ENCODE measurements around the gene CNN2. TPM values are rescaled to one million over a fixed set of nuclear protein-coding genes. Genes with fewer than 3 reads are reported as not detected.
A peak's percentile ranks its signal among the peaks of the same experiment; 100 is the strongest.
"Not testable (repeated sequence)": the region's sequence is repeated elsewhere in the genome, so short reads cannot be mapped to it uniquely, and the experiment has no call there.

Gene CNN2
- polyA plus RNA-seq, 1 donor from 2014 or later, result 42.8 TPM

DNA sequence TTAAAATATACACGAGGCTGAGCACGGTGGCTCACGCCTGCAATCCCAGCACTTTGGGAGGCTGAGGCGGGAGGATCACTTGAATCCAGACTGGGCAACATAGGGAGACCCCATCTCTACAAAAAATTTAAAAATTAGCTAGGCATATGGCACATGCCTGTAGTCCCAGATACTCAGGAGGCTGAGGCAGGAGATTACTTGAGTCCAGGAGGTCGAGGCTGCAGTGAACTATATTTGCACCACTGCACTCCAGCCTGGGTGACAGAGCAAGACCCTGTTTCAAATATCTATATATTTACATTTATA lies 2.6 kb upstream of the CNN2 start:
- H3F3A ChIP-seq (ENCODE audit: insufficient read depth, low read length, poor library complexity, severe bottlenecking); H3K27me3 ChIP-seq (ENCODE audit: insufficient read depth, low read depth, low read length); H4K20me1 ChIP-seq (ENCODE audit: insufficient read depth); H3K36me3 ChIP-seq (ENCODE audit: insufficient read depth, low read length); H3K27ac ChIP-seq (ENCODE audit: low read length); H3K9me2 ChIP-seq (ENCODE audit: insufficient read depth, low read length); H3K4me2 ChIP-seq (ENCODE audit: low read length); H3K9ac ChIP-seq (ENCODE audit: low read length); H3K9me3 ChIP-seq (ENCODE audit: low read length); H3K4me3 ChIP-seq (ENCODE audit: low read length); H2AFZ ChIP-seq (ENCODE audit: low read depth, low read length): not testable (repeated sequence)
- peaks cover 40% of the 10 kb centered on the region for H3K79me2 ChIP-seq (replicated peaks; ENCODE audit: insufficient read depth, low read length)

DNA sequence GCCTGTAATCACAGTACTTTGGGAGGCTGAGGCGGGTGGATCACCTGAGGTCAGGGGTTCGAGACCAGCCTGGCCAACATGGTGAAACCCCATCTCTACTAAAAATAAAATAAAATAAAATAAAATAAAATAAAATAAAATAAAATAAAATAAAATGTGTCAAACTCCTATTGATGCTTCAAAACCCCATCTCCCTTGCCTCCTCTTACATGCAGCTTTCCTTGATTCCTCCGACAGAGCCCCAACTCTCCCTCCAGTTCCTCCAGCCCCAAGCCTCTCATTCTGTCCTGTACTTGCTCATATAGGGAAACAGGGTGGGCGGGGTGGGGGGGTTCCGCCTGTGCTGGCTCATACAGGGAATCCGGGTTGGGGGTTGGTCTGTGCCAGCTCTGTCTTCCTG lies 1.3 kb upstream of the CNN2 start:
- not testable (repeated sequence) for H3K36me3 ChIP-seq (ENCODE audit: insufficient read depth, low read length); H4K20me1 ChIP-seq (ENCODE audit: insufficient read depth); H2AFZ ChIP-seq (ENCODE audit: low read depth, low read length); H3K9ac ChIP-seq (ENCODE audit: low read length); H3K4me2 ChIP-seq (ENCODE audit: low read length); H3K27ac ChIP-seq (ENCODE audit: low read length); H3K4me3 ChIP-seq (ENCODE audit: low read length); H3K27me3 ChIP-seq (ENCODE audit: insufficient read depth, low read depth, low read length); H3K9me3 ChIP-seq (ENCODE audit: low read length); H3F3A ChIP-seq (ENCODE audit: insufficient read depth, low read length, poor library complexity, severe bottlenecking); H3K9me2 ChIP-seq (ENCODE audit: insufficient read depth, low read length)
- H3K79me2 ChIP-seq (replicated peaks; ENCODE audit: insufficient read depth, low read length), result peaks cover 27% of the 10 kb centered on the region

DNA sequence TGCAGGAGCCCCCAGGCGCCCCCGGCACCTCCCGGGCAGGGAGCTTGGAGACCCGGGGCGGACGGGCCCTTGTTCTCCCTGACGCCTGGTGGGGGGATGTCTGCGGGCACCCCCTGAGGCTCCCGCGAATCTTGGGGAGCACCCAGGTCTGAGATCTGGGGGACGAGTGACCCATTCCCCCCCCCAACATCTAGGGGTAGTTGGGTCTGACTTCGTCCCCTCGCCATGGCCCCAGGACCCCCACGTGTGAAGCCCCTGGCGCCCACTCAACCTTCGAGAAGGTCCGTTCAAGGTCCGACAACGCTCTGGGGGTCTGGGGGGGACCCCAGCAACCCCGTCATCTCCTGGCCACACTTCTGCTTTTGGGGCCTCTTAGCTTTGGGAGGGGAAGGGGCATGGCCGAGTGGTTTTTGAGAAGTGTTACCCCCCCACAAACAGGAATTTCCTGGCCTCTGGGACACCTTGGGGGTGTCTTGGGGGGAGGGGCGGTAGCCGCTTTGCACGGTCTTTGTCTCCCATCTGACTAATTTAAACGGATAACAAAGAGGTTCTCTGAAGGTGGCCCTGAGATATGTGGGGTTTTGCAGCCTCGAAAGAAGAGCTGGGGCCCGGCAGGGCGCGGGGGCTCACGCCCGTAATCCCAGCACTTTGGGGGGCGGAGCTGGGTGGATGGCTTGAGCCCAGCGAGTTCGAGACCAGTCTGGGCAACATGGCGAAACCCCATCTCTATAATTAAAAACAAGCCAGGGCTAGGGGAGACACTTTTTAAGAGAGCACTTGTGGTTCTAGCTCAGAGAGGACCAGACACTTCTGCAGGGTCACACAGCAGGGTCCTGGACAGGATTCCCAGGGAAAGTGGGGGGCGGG lies 608 bp downstream of the CNN2 start:
- no peaks in the 10 kb centered on the region for H3F3A ChIP-seq (ENCODE audit: insufficient read depth, low read length, poor library complexity, severe bottlenecking)
- no peak overlapping the region for H2AFZ ChIP-seq (ENCODE audit: low read depth, low read length)
- peak overlapping the region; percentile 35 for H3K4me2 ChIP-seq (ENCODE audit: low read length)
- peak overlapping the region; percentile 85 for H3K4me3 ChIP-seq (ENCODE audit: low read length)
- no peaks in the 10 kb centered on the region for H4K20me1 ChIP-seq (ENCODE audit: insufficient read depth)
- H3K27ac ChIP-seq (ENCODE audit: low read length), result peak overlapping the region; percentile 59
- no peaks in the 10 kb centered on the region for H3K36me3 ChIP-seq (ENCODE audit: insufficient read depth, low read length)
- H3K9me2 ChIP-seq (ENCODE audit: insufficient read depth, low read length), result no peaks in the 10 kb centered on the region
- H3K9ac ChIP-seq (ENCODE audit: low read length), result peak overlapping the region; percentile 91
- H3K9me3 ChIP-seq (ENCODE audit: low read length), result no peaks in the 10 kb centered on the region
- H3K79me2 ChIP-seq (replicated peaks; ENCODE audit: insufficient read depth, low read length), result peaks cover 19% of the 10 kb centered on the region
- peaks cover 5% of the 10 kb centered on the region for H3K27me3 ChIP-seq (ENCODE audit: insufficient read depth, low read depth, low read length)
- TF ChIP-seq, protein P1, sequence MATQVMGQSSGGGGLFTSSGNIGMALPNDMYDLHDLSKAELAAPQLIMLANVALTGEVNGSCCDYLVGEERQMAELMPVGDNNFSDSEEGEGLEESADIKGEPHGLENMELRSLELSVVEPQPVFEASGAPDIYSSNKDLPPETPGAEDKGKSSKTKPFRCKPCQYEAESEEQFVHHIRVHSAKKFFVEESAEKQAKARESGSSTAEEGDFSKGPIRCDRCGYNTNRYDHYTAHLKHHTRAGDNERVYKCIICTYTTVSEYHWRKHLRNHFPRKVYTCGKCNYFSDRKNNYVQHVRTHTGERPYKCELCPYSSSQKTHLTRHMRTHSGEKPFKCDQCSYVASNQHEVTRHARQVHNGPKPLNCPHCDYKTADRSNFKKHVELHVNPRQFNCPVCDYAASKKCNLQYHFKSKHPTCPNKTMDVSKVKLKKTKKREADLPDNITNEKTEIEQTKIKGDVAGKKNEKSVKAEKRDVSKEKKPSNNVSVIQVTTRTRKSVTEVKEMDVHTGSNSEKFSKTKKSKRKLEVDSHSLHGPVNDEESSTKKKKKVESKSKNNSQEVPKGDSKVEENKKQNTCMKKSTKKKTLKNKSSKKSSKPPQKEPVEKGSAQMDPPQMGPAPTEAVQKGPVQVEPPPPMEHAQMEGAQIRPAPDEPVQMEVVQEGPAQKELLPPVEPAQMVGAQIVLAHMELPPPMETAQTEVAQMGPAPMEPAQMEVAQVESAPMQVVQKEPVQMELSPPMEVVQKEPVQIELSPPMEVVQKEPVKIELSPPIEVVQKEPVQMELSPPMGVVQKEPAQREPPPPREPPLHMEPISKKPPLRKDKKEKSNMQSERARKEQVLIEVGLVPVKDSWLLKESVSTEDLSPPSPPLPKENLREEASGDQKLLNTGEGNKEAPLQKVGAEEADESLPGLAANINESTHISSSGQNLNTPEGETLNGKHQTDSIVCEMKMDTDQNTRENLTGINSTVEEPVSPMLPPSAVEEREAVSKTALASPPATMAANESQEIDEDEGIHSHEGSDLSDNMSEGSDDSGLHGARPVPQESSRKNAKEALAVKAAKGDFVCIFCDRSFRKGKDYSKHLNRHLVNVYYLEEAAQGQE (IDR thresholded peaks at IDR 0.05; ENCODE audit: borderline replicate concordance), result no peak
- TF ChIP-seq POLR2AphosphoS5 (IDR thresholded peaks at IDR 0.05) (no peak), MXI1 (conservative IDR thresholded peaks at IDR 0.05; ENCODE audit: poor library complexity, severe bottlenecking) (no peak), EZH2 (IDR thresholded peaks at IDR 0.05; ENCODE audit: borderline replicate concordance, insufficient read depth, low read length, poor library complexity, severe bottlenecking) (no peak), SMC3 (conservative IDR thresholded peaks at IDR 0.05; ENCODE audit: poor library complexity) (no peak), TAF1 (IDR thresholded peaks at IDR 0.05; ENCODE audit: low read depth) (no peak), EP300 (conservative IDR thresholded peaks at IDR 0.05; ENCODE audit: poor library complexity, severe bottlenecking) (no peak), RAD21 (conservative IDR thresholded peaks at IDR 0.05) (no peak)
- TF ChIP-seq, protein P2, sequence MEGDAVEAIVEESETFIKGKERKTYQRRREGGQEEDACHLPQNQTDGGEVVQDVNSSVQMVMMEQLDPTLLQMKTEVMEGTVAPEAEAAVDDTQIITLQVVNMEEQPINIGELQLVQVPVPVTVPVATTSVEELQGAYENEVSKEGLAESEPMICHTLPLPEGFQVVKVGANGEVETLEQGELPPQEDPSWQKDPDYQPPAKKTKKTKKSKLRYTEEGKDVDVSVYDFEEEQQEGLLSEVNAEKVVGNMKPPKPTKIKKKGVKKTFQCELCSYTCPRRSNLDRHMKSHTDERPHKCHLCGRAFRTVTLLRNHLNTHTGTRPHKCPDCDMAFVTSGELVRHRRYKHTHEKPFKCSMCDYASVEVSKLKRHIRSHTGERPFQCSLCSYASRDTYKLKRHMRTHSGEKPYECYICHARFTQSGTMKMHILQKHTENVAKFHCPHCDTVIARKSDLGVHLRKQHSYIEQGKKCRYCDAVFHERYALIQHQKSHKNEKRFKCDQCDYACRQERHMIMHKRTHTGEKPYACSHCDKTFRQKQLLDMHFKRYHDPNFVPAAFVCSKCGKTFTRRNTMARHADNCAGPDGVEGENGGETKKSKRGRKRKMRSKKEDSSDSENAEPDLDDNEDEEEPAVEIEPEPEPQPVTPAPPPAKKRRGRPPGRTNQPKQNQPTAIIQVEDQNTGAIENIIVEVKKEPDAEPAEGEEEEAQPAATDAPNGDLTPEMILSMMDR (IDR thresholded peaks at IDR 0.05; ENCODE audit: poor library complexity, severe bottlenecking), result no peak

All from neural cell (in vitro differentiated cells).